ENCODE data around the gene KIF21B. TPM values are rescaled to one million over a fixed set of nuclear protein-coding genes. Genes with fewer than 3 reads are reported as not detected.

The KIF21B gene
- total RNA-seq, 1 donor from 2014 or later, result 127 TPM

Small RNA genes lying within 50 kb of the gene (small RNA-seq; reads per million reads assigned to genes)
- not detected for gene RNU6-704P

Other genes with a start within 250 kb of the KIF21B start
- gene GPR25, start 150.7 kb downstream of the KIF21B start, total RNA-seq, result not detected
- 0.82 TPM for gene INAVA, start 128.8 kb downstream of the KIF21B start, total RNA-seq
- under 0.01 TPM for gene CACNA1S, start 88.7 kb upstream of the KIF21B start, total RNA-seq
- not detected for gene ASCL5, start 103.5 kb upstream of the KIF21B start, total RNA-seq
- gene TMEM9, start 130.8 kb upstream of the KIF21B start, total RNA-seq, result 73.4 TPM
- under 0.01 TPM for gene IGFN1, start 167.1 kb upstream of the KIF21B start, total RNA-seq